H9 (cell line): ENCODE data around the gene CNNM4. TPM values are rescaled to one million over a fixed set of nuclear protein-coding genes. Genes with fewer than 3 reads are reported as not detected.

Source experiments
- DNase-seq: peaks from one replicate; pipeline ENCODE4 v3.0.0-alpha.2; 2017
- H2AFZ ChIP-seq: one replicate; pipeline ENCODE4 v1.6.1; 2013; ENCODE audit warnings: mild to moderate bottlenecking, low read length, control low read depth, moderate library complexity
- H2AK5ac ChIP-seq: 2 replicates; pipeline ENCODE4 v1.6.1; 2013; ENCODE audit warnings: low read length, control low read depth, mixed read lengths; ENCODE audit not compliant: insufficient read length
- H2BK120ac ChIP-seq: one replicate; pipeline ENCODE4 v1.6.1; 2013; ENCODE audit warnings: low read depth, mild to moderate bottlenecking, low read length, control low read depth, inconsistent platforms; ENCODE audit not compliant: poor library complexity, severe bottlenecking
- H2BK12ac ChIP-seq: 2 replicates; pipeline ENCODE4 v1.6.1; 2013; ENCODE audit warnings: low read length, control low read depth, mixed read lengths, low read depth; ENCODE audit not compliant: insufficient read length
- H2BK15ac ChIP-seq: 2 replicates; pipeline ENCODE4 v1.6.1; 2013; ENCODE audit warnings: low read depth, low read length, control low read depth
- H2BK20ac ChIP-seq: one replicate; pipeline ENCODE4 v1.6.1; 2013; ENCODE audit warnings: low read depth, mild to moderate bottlenecking, low read length, control low read depth, inconsistent platforms; ENCODE audit not compliant: poor library complexity, severe bottlenecking
- H2BK5ac ChIP-seq: 2 replicates; pipeline ENCODE4 v1.6.1; 2013; ENCODE audit warnings: low read length, control low read depth, mixed read lengths; ENCODE audit not compliant: insufficient read length
- H3K14ac ChIP-seq: 2 replicates; pipeline ENCODE4 v1.6.1; 2013; ENCODE audit warnings: low read length, control low read depth; ENCODE audit not compliant: insufficient read depth
- H3K18ac ChIP-seq: 2 replicates; pipeline ENCODE4 v1.6.1; 2013; ENCODE audit warnings: low read depth, mild to moderate bottlenecking, mixed read lengths, low read length, control low read depth; ENCODE audit not compliant: insufficient read length
- H3K23ac ChIP-seq: 2 replicates; pipeline ENCODE4 v1.6.1; 2013; ENCODE audit warnings: low read length, control low read depth, mixed read lengths, low read depth; ENCODE audit not compliant: insufficient read length
- H3K23me2 ChIP-seq: 2 replicates; pipeline ENCODE4 v1.6.1; 2013; ENCODE audit warnings: low read depth, mild to moderate bottlenecking, mixed read lengths, low read length, control low read depth; ENCODE audit not compliant: insufficient read length, poor library complexity, severe bottlenecking
- H3K27ac ChIP-seq: 2 replicates; pipeline ENCODE4 v1.5.1; 2013; ENCODE audit warnings: low read length, control low read depth, mixed read lengths, low read depth; ENCODE audit not compliant: insufficient read length
- H3K27me3 ChIP-seq: 2 replicates; pipeline ENCODE4 v1.6.1; 2013; ENCODE audit warnings: low read length, control low read depth, inconsistent platforms; ENCODE audit not compliant: insufficient read depth
- H3K4ac ChIP-seq: 2 replicates; pipeline ENCODE4 v1.6.1; 2013; ENCODE audit warnings: low read depth, mild to moderate bottlenecking, control low read depth, inconsistent platforms, low read length, moderate library complexity
- H3K4me1 ChIP-seq: 2 replicates; pipeline ENCODE4 v1.6.1; 2013; ENCODE audit warnings: low read length, control low read depth, inconsistent platforms; ENCODE audit not compliant: insufficient read depth
- H3K4me2 ChIP-seq: 2 replicates; pipeline ENCODE4 v1.6.1; 2013; ENCODE audit warnings: low read length, control low read depth, mixed read lengths; ENCODE audit not compliant: insufficient read length, insufficient read depth
- H3K56ac ChIP-seq: 2 replicates; pipeline ENCODE4 v1.6.1; 2013; ENCODE audit warnings: low read depth, mild to moderate bottlenecking, mixed read lengths, low read length, control low read depth; ENCODE audit not compliant: insufficient read length
- H3K79me1 ChIP-seq: 2 replicates; pipeline ENCODE4 v1.6.1; 2013; ENCODE audit warnings: low read depth, mild to moderate bottlenecking, moderate library complexity, low read length, control low read depth, inconsistent platforms; ENCODE audit not compliant: insufficient read depth, poor library complexity, severe bottlenecking
- H3K79me2 ChIP-seq: 2 replicates; pipeline ENCODE4 v1.6.1; 2013; ENCODE audit warnings: low read length, control low read depth, inconsistent platforms; ENCODE audit not compliant: insufficient read depth
- H3K9ac ChIP-seq: 2 replicates; pipeline ENCODE4 v1.6.1; 2013; ENCODE audit warnings: low read length, control low read depth, mixed read lengths; ENCODE audit not compliant: insufficient read length; ENCODE audit errors: extremely low read depth
- H3K9me3 ChIP-seq: one replicate; pipeline ENCODE4 v1.6.1; 2013; ENCODE audit warnings: low read depth, low read length, inconsistent platforms; ENCODE audit not compliant: control insufficient read depth
- H3T11ph ChIP-seq: one replicate; pipeline ENCODE4 v1.6.1; 2013; ENCODE audit warnings: mild to moderate bottlenecking, low read length, control low read depth, inconsistent platforms
- H4K20me1 ChIP-seq: one replicate; pipeline ENCODE4 v1.6.1; 2013; ENCODE audit not compliant: control insufficient read depth, insufficient read length, insufficient read depth
- H4K5ac ChIP-seq: 2 replicates; pipeline ENCODE4 v1.6.1; 2013; ENCODE audit warnings: low read depth, mild to moderate bottlenecking, mixed read lengths, low read length, control low read depth; ENCODE audit not compliant: insufficient read length
- H4K8ac ChIP-seq: replicated peaks from 2 replicates; pipeline ENCODE4 v1.6.1; 2013; ENCODE audit warnings: low read length, control low read depth, mixed read lengths, low read depth; ENCODE audit not compliant: insufficient read length
- H4K91ac ChIP-seq: 2 replicates; pipeline ENCODE4 v1.6.1; 2013; ENCODE audit warnings: low read depth, mild to moderate bottlenecking, moderate library complexity, mixed read lengths, low read length, control low read depth; ENCODE audit not compliant: insufficient read length
- H3K27ac Mint-ChIP-seq, 3 experiments: 2 replicates in 2 of 3; 3 replicates in 1 of 3; pipeline ENCODE4 v1.8.0; 2020 to 2021; ENCODE audit warnings: mixed read lengths in 3 of 3, mild to moderate bottlenecking in 1 of 3, moderate library complexity in 1 of 3
- H3K27me3 Mint-ChIP-seq: 2 replicates; pipeline ENCODE4 v1.8.0; 2021; ENCODE audit warnings: low read depth, mild to moderate bottlenecking, moderate library complexity, mixed read lengths
- H3K36me3 Mint-ChIP-seq, 3 experiments: 2 replicates in 2 of 3; 3 replicates in 1 of 3; pipeline ENCODE4 v1.8.0; 2020 to 2021; ENCODE audit warnings: low read depth in 3 of 3, mixed read lengths in 3 of 3; ENCODE audit not compliant: insufficient read depth in 1 of 3
- H3K4me1 Mint-ChIP-seq, 2 experiments: 2 replicates each; pipeline ENCODE4 v1.8.0; 2020; ENCODE audit warnings: mixed read lengths in 2 of 2
- H3K4me3 Mint-ChIP-seq, 2 experiments: 2 replicates in 1 of 2; 3 replicates in 1 of 2; pipeline ENCODE4 v1.8.0; 2020 to 2021; ENCODE audit warnings: mild to moderate bottlenecking in 2 of 2, mixed read lengths in 2 of 2, moderate library complexity in 1 of 2
- H3K9me3 Mint-ChIP-seq, 2 experiments: 2 replicates in 1 of 2; 3 replicates in 1 of 2; pipeline ENCODE4 v1.8.0; 2020; ENCODE audit warnings: mild to moderate bottlenecking in 2 of 2, mixed read lengths in 2 of 2, moderate library complexity in 1 of 2
- WGBS: extraction: QIAGEN DNeasy Blood & Tissue Kit; methylation state at CpG from one replicate; pipeline ENCODE4 v1.1.7; 2013; ENCODE audit warnings: missing lambda C conversion rate, low lambda C conversion rate, mixed read lengths; ENCODE audit not compliant: insufficient read length; ENCODE audit errors: extremely low coverage; 5-methylcytosine and 5-hydroxymethylcytosine counted together
- total RNA-seq: library from RNA; stranded (reverse); gene quantifications from 2 replicates; pipeline ENCODE4 v1.2.1, GENCODE V29; 2021
- TF ChIP-seq, protein P1 (sequence below): fragments of 200-600 bp; sonication (generic); conservative IDR thresholded peaks from 3 replicates; pipeline ENCODE4 v1.8.0; 2021; ENCODE audit warnings: antibody characterized with exemption, mild to moderate bottlenecking

The CNNM4 gene
- total RNA-seq, 1 experiment from 2014 or later = 8.5 TPM

DNA sequence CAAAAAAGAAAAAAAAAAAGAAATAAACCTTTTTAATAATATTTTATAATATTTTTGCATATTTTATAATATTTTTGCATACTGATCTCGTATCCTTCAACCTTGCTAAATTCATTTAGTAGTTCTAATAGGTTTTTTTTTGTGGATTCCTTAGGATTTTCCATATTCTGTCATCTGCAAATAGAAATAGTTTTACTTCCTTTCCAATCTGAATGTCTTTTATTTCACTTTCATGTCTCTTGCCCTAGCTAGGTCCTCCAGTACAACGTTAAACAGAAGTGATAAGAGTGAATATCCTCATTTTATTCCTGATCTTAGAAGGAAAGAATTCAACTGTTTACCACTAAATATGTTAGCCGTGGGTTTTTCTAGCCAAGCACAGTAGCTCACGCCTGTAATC, 34.6 kb upstream of the CNNM4 start:
- Histone ChIP-seq H3K4me1 (no peaks in the 10 kb centered on the region), H2BK5ac (no peak overlapping the region), H3K4me2 (no peak overlapping the region), H2BK120ac (no peak overlapping the region), H4K91ac (no peak overlapping the region), H2AK5ac (no peak overlapping the region), H3K18ac (no peak overlapping the region), H3K14ac (no peak overlapping the region), H4K8ac (no peak overlapping the region), H3K27me3 (no peaks in the 10 kb centered on the region), H3K9ac (no peak overlapping the region), H2BK12ac (no peak overlapping the region), H3K23me2 (no peaks in the 10 kb centered on the region), H3K79me2 (no peaks in the 10 kb centered on the region), H3T11ph (no peak overlapping the region), H3K27ac (no peak overlapping the region), H2BK15ac (no peak overlapping the region), H3K9me3 (no peaks in the 10 kb centered on the region), H4K20me1 (no peaks in the 10 kb centered on the region), H3K4ac (no peak overlapping the region), H3K23ac (no peak overlapping the region), H4K5ac (no peak overlapping the region), H2BK20ac (no peak overlapping the region), H3K79me1 (no peaks in the 10 kb centered on the region), H2AFZ (no peak overlapping the region), H3K56ac (no peak overlapping the region)
- H3K27ac Mint-ChIP-seq = no peak overlapping the region
- H3K4me1 Mint-ChIP-seq = no peaks in the 10 kb centered on the region
- TF ChIP-seq, protein P1, sequence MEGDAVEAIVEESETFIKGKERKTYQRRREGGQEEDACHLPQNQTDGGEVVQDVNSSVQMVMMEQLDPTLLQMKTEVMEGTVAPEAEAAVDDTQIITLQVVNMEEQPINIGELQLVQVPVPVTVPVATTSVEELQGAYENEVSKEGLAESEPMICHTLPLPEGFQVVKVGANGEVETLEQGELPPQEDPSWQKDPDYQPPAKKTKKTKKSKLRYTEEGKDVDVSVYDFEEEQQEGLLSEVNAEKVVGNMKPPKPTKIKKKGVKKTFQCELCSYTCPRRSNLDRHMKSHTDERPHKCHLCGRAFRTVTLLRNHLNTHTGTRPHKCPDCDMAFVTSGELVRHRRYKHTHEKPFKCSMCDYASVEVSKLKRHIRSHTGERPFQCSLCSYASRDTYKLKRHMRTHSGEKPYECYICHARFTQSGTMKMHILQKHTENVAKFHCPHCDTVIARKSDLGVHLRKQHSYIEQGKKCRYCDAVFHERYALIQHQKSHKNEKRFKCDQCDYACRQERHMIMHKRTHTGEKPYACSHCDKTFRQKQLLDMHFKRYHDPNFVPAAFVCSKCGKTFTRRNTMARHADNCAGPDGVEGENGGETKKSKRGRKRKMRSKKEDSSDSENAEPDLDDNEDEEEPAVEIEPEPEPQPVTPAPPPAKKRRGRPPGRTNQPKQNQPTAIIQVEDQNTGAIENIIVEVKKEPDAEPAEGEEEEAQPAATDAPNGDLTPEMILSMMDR = no peak
- no peak overlapping the region for H3K4me3 Mint-ChIP-seq
- no CpG with 5 or more reads among the region's 4 CpGs for WGBS
- DNase-seq = no peak
- no peaks in the 10 kb centered on the region for H3K9me3 Mint-ChIP-seq
- H3K27me3 Mint-ChIP-seq = no peaks in the 10 kb centered on the region; the same call in 1 of the 2 replicates
- peaks cover 23 to 58% (median 53%) of the 10 kb centered on the region in 3 experiments; a peak in 6 of 7 replicates for H3K36me3 Mint-ChIP-seq
